HG03457 (cell line): ENCODE measurements around the gene CFAP53.
A peak's percentile ranks its signal among the peaks of the same experiment; 100 is the strongest.

Experiments
- ATAC-seq: cut with Tn5 transposase; IDR thresholded peaks from one replicate; pipeline ENCODE4 v1.9.1; 2021; ENCODE audit warnings: moderate number of reproducible peaks; ENCODE audit not compliant: unreplicated experiment

Gene CFAP53

DNA sequence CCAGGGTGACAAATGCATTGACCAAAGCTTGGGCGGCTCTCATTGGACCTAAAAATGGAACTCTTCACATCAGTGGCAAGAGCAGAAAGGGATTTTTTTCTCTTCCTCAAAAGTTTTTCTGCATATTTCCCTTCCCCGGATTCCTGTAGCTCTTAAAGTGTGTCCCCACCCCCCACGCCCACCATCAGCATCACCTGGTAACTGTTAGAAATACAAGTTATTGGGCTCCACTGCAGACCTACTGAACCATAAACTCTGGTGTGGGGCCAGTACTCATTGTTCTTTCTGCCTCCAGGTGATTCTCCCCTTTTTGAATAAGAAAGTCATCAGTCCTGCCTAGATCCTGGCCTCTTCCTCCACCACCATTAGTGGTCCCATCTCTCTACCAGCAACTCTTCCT is 70.0 kb downstream of the CFAP53 start:
- no peak for ATAC-seq

DNA sequence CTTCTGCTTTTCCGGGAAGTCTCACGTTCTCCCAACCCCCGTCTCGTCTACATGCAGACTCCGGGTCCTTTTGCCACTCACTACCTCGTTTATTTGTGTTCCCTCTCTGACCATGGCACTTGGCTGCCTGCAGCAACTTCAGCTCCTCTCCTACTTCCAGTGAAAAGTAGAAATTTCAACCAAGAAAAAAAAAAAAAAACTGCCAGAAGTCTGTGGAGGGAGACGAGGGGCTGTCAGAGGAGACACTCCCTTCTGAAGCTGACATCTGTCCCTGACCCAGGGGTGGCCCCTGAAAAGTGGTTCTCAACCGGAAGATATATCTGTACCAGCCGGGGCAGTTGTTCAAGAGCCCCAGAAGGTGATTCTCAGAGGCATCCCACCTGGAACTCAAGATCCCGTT is 70.6 kb downstream of the CFAP53 start:
- ATAC-seq = no peak

DNA sequence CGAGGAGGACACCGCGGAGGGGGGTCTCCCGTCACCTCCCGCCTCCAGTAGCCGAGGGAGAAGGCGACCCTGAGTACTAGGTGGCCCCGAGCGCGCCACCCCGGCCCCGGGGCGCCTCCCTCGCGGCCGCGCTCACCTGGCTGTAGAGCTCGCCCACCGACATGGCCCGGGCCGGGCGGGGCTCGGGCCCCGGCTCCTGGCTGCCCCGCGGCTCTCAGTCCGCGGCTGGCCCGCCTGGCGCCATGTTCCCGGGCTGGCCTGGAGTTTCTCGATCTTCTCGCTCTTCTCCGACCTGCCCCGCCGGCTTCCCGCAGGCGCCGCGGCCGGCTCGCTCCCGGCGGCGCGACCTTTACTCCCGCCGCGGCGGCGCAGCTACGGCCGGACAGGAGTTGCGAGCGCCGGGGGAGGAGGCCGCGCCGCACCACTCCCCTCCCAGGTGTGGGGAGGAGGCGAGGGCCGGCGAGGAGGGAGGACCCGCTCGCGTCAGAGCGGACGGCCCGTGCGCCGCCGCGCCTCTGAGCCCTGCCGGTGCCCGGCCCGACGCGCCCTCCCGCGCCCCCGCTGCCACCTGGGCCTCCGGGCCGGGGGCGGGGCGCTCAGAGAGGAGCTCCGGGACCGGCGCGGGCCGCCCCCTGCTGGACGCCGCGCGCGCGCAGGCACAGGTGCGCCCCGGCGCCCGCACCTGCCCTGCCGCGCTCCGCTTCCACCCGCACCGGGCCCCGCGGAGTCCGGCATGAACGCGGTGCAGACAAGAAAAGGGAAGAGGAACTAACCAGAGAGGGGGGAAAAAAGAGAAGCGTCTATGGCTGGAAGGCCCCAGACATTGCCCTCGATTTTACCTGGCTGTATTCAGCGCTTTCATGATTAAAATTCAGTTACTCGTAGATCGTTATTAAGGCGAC is 71.4 kb downstream of the CFAP53 start, which contains the start of gene MYO5B:
Gene MYO5B, minus strand, starts transcription at position 517 of the 902 bp plus-strand sequence. Its CDS starts 354 bp downstream, at position 163.
- no peak for ATAC-seq

DNA sequence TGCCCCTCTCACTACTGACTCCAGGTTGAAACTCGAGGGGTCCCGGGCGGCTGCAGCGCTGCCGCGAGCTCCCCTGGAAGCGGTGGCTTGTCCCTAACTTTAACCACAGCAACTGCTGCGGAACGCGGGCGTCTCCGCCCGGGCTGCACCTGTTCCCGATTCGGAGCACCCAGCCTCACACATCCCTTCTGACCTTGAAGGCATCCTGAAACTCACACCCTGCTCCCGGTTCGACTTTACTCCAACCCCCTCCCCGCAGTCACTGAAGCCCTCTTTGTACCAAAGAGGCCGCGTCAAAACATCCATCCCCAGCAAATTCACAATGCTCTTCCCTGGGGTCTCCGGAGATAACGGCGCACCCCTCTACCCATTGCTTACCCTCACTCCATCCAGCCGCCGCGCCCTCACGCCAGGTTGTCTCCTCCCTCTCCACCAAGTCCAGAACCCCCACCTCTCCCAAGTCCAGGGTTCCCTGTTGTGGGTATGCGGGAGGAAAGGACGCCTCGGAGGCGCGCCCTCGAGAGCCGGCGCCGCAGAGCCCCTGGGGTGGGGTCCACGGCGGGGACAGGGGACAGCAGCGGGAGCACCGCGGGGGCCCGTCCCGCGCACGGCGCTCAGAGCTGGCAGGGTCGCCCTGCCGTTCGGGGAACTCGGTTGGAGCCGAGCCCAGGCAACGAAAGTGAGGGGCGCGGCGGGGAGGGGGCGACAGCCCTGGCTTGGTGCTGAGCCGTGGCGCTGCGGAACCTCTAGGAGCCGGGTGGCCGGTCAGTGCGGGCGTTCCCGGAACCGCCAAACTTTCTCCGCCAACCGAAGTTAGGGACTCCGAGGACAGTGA is 72.3 kb downstream of the CFAP53 start:
- ATAC-seq = no peak

DNA sequence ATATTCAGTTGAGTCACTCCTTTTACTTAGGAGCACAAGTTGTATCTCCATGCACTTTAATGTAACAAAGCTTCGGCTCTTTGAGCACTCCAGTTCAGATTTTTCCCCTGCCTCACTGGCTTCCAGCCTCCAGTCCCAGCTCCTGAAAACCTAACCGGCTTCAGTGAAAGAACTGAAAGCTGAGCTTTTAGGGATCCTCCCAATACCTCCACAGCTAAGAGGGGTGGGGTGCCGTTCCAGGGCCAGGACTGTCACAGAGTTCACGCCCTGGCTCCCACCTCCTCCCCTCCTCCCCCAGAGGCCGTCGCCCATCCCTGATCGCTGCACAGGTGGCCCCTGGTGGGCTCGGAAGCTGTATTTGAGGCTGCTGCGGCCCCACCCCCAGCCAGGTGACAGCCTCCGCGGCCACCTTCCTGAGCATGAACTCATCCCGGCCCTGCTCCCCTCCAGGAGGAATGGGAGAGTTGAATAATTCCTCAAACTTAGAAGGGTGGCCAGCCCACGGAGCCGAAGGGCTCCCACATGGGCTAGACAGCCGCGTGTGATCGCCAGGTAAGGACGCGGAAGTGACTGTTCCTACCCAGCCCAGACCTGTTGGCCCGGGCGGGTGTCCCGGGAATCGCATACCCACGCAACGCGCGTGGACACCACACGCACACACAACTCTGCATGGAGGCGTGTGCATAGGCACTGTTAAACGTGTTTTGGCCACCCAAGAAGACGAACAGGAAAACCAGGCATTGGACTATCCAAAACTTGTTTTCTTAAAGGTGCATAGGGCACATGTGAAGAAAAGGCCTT is 73.1 kb downstream of the CFAP53 start:
- no peak for ATAC-seq

DNA sequence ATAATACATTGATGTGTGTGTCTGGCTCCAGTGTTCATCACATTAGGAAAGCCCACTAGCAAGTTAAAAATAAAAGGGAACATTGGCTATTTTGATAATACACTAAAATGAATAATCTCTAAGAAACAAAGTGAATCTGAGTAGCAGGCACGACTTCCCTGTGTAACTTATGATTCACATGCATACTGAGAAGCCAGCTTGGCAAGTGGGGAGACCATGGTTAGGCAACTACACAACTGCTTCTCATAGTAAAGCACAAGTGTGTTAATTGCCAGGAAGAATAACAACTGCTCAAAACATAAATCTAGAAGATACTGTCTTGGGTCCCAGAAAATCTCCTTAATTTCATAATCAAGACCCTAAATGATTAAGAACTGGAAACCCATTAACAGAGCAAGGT is 75.4 kb downstream of the CFAP53 start:
- no peak for ATAC-seq

DNA sequence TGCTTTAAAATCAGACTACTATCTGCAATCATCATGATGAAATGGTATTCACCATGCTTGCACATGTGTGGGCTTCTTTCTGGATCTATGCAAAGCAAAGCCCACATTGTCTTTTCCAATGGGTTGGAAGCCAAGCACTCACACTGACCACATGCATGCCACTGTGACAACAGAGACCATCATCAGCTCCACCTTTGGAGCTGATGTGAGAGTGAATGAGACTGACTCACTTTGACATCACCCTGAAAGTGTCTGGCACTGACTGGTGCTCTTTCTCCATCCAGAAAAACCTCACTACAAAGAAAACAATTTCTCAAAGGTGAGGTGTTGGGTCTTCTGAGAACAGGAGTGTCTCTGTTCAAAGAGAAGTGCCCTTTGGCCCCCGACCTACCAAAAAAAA is 76.1 kb downstream of the CFAP53 start:
- no peak for ATAC-seq

DNA sequence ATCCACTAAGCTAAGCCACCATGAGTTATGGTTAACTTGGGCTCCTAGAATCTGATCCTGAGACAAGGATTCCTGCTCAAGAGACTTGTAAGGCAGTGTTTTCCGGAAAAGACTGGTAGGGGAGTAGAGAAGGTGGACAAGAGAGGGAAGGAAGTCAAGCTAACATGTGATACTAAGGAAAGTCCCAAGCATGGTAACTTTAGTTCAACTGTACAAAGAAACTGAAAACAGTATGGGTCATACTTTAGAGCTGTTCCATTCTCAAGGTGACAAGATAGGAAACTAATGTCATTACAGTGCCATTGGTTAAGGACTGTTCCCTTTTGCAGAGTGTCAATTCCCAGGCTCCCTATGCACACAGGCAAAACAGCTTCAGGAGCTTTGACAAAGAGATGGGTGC is 77.1 kb downstream of the CFAP53 start:
- peak; percentile 81 for ATAC-seq

DNA sequence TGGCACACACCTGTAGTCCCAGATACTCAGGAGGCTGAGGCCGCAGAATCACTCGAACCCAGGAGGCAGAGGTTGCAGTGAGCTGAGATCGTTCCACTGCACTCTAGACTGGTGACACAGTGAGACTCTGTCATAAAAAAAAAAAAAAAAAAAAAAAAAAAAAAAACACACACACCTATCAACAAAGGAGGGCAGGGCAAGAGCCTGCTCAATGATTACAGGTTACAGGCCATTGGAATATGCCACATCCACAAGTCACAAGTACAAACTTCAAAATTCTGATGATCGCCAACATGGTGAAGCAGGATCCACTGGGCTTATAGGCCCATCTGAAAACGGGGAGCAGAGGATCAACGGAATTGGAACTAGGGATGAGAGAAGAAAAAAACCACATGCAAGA is 77.6 kb downstream of the CFAP53 start:
- no peak for ATAC-seq

DNA sequence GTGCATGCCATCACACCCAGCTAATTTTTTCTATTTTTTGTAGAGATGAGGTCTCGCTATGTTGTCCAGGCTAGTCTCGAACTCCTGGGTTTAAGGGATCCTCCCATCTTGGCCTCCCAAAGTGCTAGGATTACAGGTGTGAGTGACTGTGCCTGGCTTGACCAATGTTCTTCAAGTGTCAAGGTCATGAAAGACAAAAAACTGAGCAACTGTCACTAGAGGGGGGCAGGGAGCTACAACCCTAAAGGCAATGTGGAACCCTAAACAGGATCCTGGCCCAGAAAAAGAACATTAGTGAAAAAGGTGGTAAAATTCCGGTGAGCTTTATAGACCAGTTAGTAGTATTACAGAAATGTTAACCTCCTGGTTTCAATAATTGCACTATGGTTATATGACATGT is 78.6 kb downstream of the CFAP53 start:
- no peak for ATAC-seq

DNA sequence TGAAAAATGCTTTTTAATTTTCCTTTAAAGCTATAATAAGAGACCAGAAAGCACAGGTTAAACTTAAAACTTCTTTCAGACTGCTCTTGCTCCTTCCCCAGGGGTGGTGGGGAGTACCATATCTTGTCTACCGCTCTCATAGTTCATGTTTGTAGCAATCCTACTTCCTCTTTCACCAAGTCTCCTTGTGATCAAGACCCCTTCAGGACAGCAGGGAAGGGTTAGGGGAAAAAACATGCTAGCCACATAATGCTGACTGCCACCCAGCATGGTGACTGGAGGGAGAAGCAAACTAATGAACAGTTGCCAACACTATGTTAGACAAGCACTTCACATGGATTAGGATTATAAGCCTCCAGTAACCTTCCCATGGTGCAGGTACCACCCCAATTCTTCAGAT is 79.9 kb downstream of the CFAP53 start:
- no peak for ATAC-seq

DNA sequence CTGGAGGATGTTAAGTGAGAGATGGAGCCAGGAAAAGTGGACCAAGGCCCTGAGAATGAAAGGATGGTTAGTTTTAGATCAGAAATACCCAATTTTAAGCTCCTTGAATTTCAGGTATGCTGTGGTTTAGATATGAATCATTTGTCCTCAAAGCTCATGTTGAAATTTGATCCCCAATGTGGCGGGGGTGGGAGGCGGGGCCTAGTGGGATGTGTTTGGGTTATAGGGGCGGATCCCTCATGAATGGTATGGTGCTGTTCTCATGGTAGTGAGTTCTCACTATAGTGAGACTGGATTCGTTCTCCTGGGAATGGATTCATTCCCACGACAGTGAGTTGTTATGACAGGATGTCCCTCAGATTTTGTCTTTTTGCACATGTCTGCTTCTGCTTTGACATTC is 82.7 kb downstream of the CFAP53 start:
- no peak for ATAC-seq

DNA sequence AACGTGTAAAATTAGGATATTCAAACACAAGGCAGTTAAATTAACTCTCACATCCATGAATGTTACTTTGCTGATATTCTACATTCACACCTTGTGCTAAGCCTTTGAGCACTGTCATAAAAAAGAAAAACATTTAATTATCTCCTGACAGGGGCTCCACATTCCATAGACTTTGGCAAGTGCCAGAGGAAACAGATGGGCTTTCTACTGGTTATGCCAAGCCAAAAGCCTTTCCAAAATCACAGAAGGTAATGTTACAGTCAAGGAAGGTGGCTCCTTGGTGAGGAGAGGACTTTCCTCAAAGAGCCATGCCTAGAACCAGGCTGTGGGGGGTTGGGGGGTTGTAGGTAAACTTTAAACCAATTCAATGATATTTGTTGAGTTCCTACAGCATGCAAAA is 83.8 kb downstream of the CFAP53 start:
- no peak for ATAC-seq

DNA sequence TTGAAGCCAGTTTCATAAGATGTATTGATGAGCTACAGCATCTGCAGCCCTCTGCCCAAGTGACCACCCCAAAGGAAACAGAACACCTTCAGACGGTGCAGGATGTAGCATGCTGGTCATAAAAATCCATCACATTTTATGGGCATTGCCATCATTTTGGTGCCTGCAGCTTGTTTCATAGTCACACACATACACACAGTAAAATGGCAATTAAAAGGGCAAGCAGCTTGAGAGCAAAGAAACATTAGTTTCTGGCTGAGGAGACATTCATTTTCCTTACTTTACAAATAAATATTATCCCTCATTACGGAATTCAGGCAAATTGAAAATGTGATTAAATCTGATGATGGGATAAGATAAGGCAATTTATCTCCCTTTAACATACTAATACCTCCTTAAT is 84.7 kb downstream of the CFAP53 start:
- no peak for ATAC-seq

DNA sequence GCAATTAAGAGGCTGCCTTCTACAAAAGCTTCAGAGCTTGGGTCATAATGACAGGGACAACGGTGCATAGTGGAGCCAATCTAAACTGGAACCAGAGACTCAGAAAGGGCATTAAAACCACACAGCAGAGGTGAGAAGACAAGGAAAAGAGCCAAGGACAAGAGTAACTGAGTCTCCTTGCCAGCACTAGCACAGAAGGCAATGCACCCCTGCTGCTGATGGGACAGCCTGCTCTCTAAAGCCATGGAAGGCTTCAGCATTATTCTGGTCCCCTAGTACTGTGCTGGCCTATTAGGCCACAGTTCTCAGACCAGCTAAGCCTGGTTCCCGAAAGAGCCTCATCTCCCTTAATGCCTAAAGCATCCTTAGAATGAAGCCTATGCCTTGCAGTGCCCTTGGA is 86.8 kb downstream of the CFAP53 start:
- ATAC-seq = no peak

DNA sequence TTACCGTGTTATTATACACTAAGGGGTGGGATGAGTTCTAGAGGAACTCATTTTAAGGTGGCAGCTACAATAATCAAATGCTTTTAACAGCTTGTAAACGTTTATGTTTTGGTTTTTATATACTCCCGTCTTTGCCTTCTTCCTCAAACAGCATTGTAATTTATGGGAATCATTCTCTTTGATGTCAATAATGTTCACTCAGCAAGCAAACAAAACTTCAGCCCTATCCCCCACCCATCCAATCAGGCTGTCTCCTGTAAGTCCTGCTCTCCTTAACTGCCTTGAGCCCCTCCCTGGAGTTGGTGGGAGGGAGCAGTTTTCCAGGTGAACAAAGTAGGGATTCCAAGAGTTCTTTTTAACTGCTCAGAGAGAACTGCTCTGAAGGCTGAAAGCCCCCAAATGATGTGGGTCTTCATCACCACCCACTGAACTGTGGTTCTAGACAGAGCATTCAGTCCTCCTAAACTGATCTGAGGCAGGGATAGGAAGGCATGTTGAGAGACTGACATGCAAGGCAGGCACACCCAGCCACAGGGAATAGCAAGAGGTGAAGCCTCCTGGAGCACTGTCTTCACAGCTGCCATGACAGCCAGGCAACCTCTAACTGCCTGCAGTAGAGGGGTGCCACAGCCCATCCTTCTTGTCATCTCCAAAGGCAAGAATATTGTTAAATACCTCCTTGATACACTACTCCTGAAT is 88.9 kb downstream of the CFAP53 start:
- no peak for ATAC-seq
